H9 (cell line): ENCODE data around the gene TIMM9. TPM values are rescaled to one million over a fixed set of nuclear protein-coding genes. Genes with fewer than 3 reads are reported as not detected.

Experiments
- DNase-seq: peaks from one replicate; pipeline ENCODE4 v3.0.0-alpha.2; 2017
- H2AFZ ChIP-seq: one replicate; pipeline ENCODE4 v1.6.1; 2013; ENCODE audit warnings: mild to moderate bottlenecking, low read length, control low read depth, moderate library complexity
- H2AK5ac ChIP-seq: 2 replicates; pipeline ENCODE4 v1.6.1; 2013; ENCODE audit warnings: low read length, control low read depth, mixed read lengths; ENCODE audit not compliant: insufficient read length
- H2BK120ac ChIP-seq: one replicate; pipeline ENCODE4 v1.6.1; 2013; ENCODE audit warnings: low read depth, mild to moderate bottlenecking, low read length, control low read depth, inconsistent platforms; ENCODE audit not compliant: poor library complexity, severe bottlenecking
- H2BK12ac ChIP-seq: 2 replicates; pipeline ENCODE4 v1.6.1; 2013; ENCODE audit warnings: low read length, control low read depth, mixed read lengths, low read depth; ENCODE audit not compliant: insufficient read length
- H2BK15ac ChIP-seq: 2 replicates; pipeline ENCODE4 v1.6.1; 2013; ENCODE audit warnings: low read depth, low read length, control low read depth
- H2BK20ac ChIP-seq: one replicate; pipeline ENCODE4 v1.6.1; 2013; ENCODE audit warnings: low read depth, mild to moderate bottlenecking, low read length, control low read depth, inconsistent platforms; ENCODE audit not compliant: poor library complexity, severe bottlenecking
- H2BK5ac ChIP-seq: 2 replicates; pipeline ENCODE4 v1.6.1; 2013; ENCODE audit warnings: low read length, control low read depth, mixed read lengths; ENCODE audit not compliant: insufficient read length
- H3K14ac ChIP-seq: 2 replicates; pipeline ENCODE4 v1.6.1; 2013; ENCODE audit warnings: low read length, control low read depth; ENCODE audit not compliant: insufficient read depth
- H3K18ac ChIP-seq: 2 replicates; pipeline ENCODE4 v1.6.1; 2013; ENCODE audit warnings: low read depth, mild to moderate bottlenecking, mixed read lengths, low read length, control low read depth; ENCODE audit not compliant: insufficient read length
- H3K23ac ChIP-seq: 2 replicates; pipeline ENCODE4 v1.6.1; 2013; ENCODE audit warnings: low read length, control low read depth, mixed read lengths, low read depth; ENCODE audit not compliant: insufficient read length
- H3K23me2 ChIP-seq: 2 replicates; pipeline ENCODE4 v1.6.1; 2013; ENCODE audit warnings: low read depth, mild to moderate bottlenecking, mixed read lengths, low read length, control low read depth; ENCODE audit not compliant: insufficient read length, poor library complexity, severe bottlenecking
- H3K27ac ChIP-seq: 2 replicates; pipeline ENCODE4 v1.5.1; 2013; ENCODE audit warnings: low read length, control low read depth, mixed read lengths, low read depth; ENCODE audit not compliant: insufficient read length
- H3K27me3 ChIP-seq: 2 replicates; pipeline ENCODE4 v1.6.1; 2013; ENCODE audit warnings: low read length, control low read depth, inconsistent platforms; ENCODE audit not compliant: insufficient read depth
- H3K4ac ChIP-seq: 2 replicates; pipeline ENCODE4 v1.6.1; 2013; ENCODE audit warnings: low read depth, mild to moderate bottlenecking, control low read depth, inconsistent platforms, low read length, moderate library complexity
- H3K4me1 ChIP-seq: 2 replicates; pipeline ENCODE4 v1.6.1; 2013; ENCODE audit warnings: low read length, control low read depth, inconsistent platforms; ENCODE audit not compliant: insufficient read depth
- H3K4me2 ChIP-seq: 2 replicates; pipeline ENCODE4 v1.6.1; 2013; ENCODE audit warnings: low read length, control low read depth, mixed read lengths; ENCODE audit not compliant: insufficient read length, insufficient read depth
- H3K56ac ChIP-seq: 2 replicates; pipeline ENCODE4 v1.6.1; 2013; ENCODE audit warnings: low read depth, mild to moderate bottlenecking, mixed read lengths, low read length, control low read depth; ENCODE audit not compliant: insufficient read length
- H3K79me1 ChIP-seq: 2 replicates; pipeline ENCODE4 v1.6.1; 2013; ENCODE audit warnings: low read depth, mild to moderate bottlenecking, moderate library complexity, low read length, control low read depth, inconsistent platforms; ENCODE audit not compliant: insufficient read depth, poor library complexity, severe bottlenecking
- H3K79me2 ChIP-seq: 2 replicates; pipeline ENCODE4 v1.6.1; 2013; ENCODE audit warnings: low read length, control low read depth, inconsistent platforms; ENCODE audit not compliant: insufficient read depth
- H3K9ac ChIP-seq: 2 replicates; pipeline ENCODE4 v1.6.1; 2013; ENCODE audit warnings: low read length, control low read depth, mixed read lengths; ENCODE audit not compliant: insufficient read length; ENCODE audit errors: extremely low read depth
- H3K9me3 ChIP-seq: one replicate; pipeline ENCODE4 v1.6.1; 2013; ENCODE audit warnings: low read depth, low read length, inconsistent platforms; ENCODE audit not compliant: control insufficient read depth
- H3T11ph ChIP-seq: one replicate; pipeline ENCODE4 v1.6.1; 2013; ENCODE audit warnings: mild to moderate bottlenecking, low read length, control low read depth, inconsistent platforms
- H4K20me1 ChIP-seq: one replicate; pipeline ENCODE4 v1.6.1; 2013; ENCODE audit not compliant: control insufficient read depth, insufficient read length, insufficient read depth
- H4K5ac ChIP-seq: 2 replicates; pipeline ENCODE4 v1.6.1; 2013; ENCODE audit warnings: low read depth, mild to moderate bottlenecking, mixed read lengths, low read length, control low read depth; ENCODE audit not compliant: insufficient read length
- H4K8ac ChIP-seq: replicated peaks from 2 replicates; pipeline ENCODE4 v1.6.1; 2013; ENCODE audit warnings: low read length, control low read depth, mixed read lengths, low read depth; ENCODE audit not compliant: insufficient read length
- H4K91ac ChIP-seq: 2 replicates; pipeline ENCODE4 v1.6.1; 2013; ENCODE audit warnings: low read depth, mild to moderate bottlenecking, moderate library complexity, mixed read lengths, low read length, control low read depth; ENCODE audit not compliant: insufficient read length
- H3K27ac Mint-ChIP-seq, 3 experiments: 2 replicates in 2 of 3; 3 replicates in 1 of 3; pipeline ENCODE4 v1.8.0; 2020 to 2021; ENCODE audit warnings: mixed read lengths in 3 of 3, mild to moderate bottlenecking in 1 of 3, moderate library complexity in 1 of 3
- H3K27me3 Mint-ChIP-seq: 2 replicates; pipeline ENCODE4 v1.8.0; 2021; ENCODE audit warnings: low read depth, mild to moderate bottlenecking, moderate library complexity, mixed read lengths
- H3K36me3 Mint-ChIP-seq, 3 experiments: 2 replicates in 2 of 3; 3 replicates in 1 of 3; pipeline ENCODE4 v1.8.0; 2020 to 2021; ENCODE audit warnings: low read depth in 3 of 3, mixed read lengths in 3 of 3; ENCODE audit not compliant: insufficient read depth in 1 of 3
- H3K4me1 Mint-ChIP-seq, 2 experiments: 2 replicates each; pipeline ENCODE4 v1.8.0; 2020; ENCODE audit warnings: mixed read lengths in 2 of 2
- H3K4me3 Mint-ChIP-seq, 2 experiments: 2 replicates in 1 of 2; 3 replicates in 1 of 2; pipeline ENCODE4 v1.8.0; 2020 to 2021; ENCODE audit warnings: mild to moderate bottlenecking in 2 of 2, mixed read lengths in 2 of 2, moderate library complexity in 1 of 2
- H3K9me3 Mint-ChIP-seq, 2 experiments: 2 replicates in 1 of 2; 3 replicates in 1 of 2; pipeline ENCODE4 v1.8.0; 2020; ENCODE audit warnings: mild to moderate bottlenecking in 2 of 2, mixed read lengths in 2 of 2, moderate library complexity in 1 of 2
- CTCF ChIP-seq: fragments of 200-600 bp; sonication (generic); conservative IDR thresholded peaks from 3 replicates; pipeline ENCODE4 v1.8.0; 2021; ENCODE audit warnings: antibody characterized with exemption, mild to moderate bottlenecking
- WGBS: extraction: QIAGEN DNeasy Blood & Tissue Kit; methylation state at CpG from one replicate; pipeline ENCODE4 v1.1.7; 2013; ENCODE audit warnings: missing lambda C conversion rate, low lambda C conversion rate, mixed read lengths; ENCODE audit not compliant: insufficient read length; ENCODE audit errors: extremely low coverage; 5-methylcytosine and 5-hydroxymethylcytosine counted together
- total RNA-seq: library from RNA; stranded (reverse); gene quantifications from 2 replicates; pipeline ENCODE4 v1.2.1, GENCODE V29; 2021

The TIMM9 gene
- total RNA-seq, 1 experiment from 2014 or later = 51.4 TPM

- H3K9me3 Mint-ChIP-seq = peaks cover 0 to 3% of the 10 kb centered on the region in 2 experiments; a peak in 1 of 5 replicates
- no peak overlapping the region for H2BK20ac ChIP-seq
- H4K8ac ChIP-seq = no peak overlapping the region
- no peak overlapping the region for H2BK12ac ChIP-seq
- no peaks in the 10 kb centered on the region for H4K20me1 ChIP-seq
- H3K4me3 Mint-ChIP-seq = no peak overlapping the region
- H3K27ac Mint-ChIP-seq = no peak overlapping the region
- H3T11ph ChIP-seq = no peak overlapping the region
- no peak overlapping the region for H3K9ac ChIP-seq
- H3K36me3 Mint-ChIP-seq = peaks cover 36 to 71% (median 63%) of the 10 kb centered on the region in 3 experiments
- no peaks in the 10 kb centered on the region for H3K79me2 ChIP-seq
- DNase-seq = no peak
- H3K4me2 ChIP-seq = no peak overlapping the region
- no peaks in the 10 kb centered on the region for H3K27me3 ChIP-seq
- no peaks in the 10 kb centered on the region for H3K27me3 Mint-ChIP-seq
- H3K14ac ChIP-seq = no peak overlapping the region
- H2BK120ac ChIP-seq = no peak overlapping the region
- no peak overlapping the region for H3K23ac ChIP-seq
- H3K23me2 ChIP-seq = no peaks in the 10 kb centered on the region
- H3K18ac ChIP-seq = no peak overlapping the region
- H2BK15ac ChIP-seq = no peak overlapping the region
- H3K4ac ChIP-seq = no peak overlapping the region
- no peak overlapping the region for H4K91ac ChIP-seq
- H2AFZ ChIP-seq = no peak overlapping the region
- no peak overlapping the region for H3K56ac ChIP-seq
- H3K79me1 ChIP-seq = peaks cover 5% of the 10 kb centered on the region
- H3K4me1 Mint-ChIP-seq = peaks cover 9 to 10% of the 10 kb centered on the region in 2 experiments; a peak in 3 of 4 replicates
- H3K9me3 ChIP-seq = no peaks in the 10 kb centered on the region
- H3K27ac ChIP-seq = no peak overlapping the region
- H2BK5ac ChIP-seq = no peak overlapping the region
- no peaks in the 10 kb centered on the region for H3K4me1 ChIP-seq
- H2AK5ac ChIP-seq = no peak overlapping the region
- no peak for TF ChIP-seq CTCF
- no CpG with 5 or more reads among the region's 10 CpGs for WGBS
- H4K5ac ChIP-seq = no peak overlapping the region
Measured at GRCh38 chr14:58415636-58416547, 11.4 kb downstream of the TIMM9 start.
